Measurements from ENCODE around the gene SUB1. TPM values are rescaled to one million over a fixed set of nuclear protein-coding genes. Genes with fewer than 3 reads are reported as not detected.
"Not testable (repeated sequence)": the region's sequence is repeated elsewhere in the genome, so short reads cannot be mapped to it uniquely, and the experiment has no call there.

SUB1 gene
- total RNA-seq: 259 and 260 TPM in 2 replicates
- long read RNA-seq, transcript SUB1-201 (5 exons, 3,507 nt): major isoform, 261 of 271 reads
- long read RNA-seq, partial matches to known transcripts: 4 of 271 reads
- long read RNA-seq, other reads (novel, unspliced or antisense): 6 of 271 reads

DNA sequence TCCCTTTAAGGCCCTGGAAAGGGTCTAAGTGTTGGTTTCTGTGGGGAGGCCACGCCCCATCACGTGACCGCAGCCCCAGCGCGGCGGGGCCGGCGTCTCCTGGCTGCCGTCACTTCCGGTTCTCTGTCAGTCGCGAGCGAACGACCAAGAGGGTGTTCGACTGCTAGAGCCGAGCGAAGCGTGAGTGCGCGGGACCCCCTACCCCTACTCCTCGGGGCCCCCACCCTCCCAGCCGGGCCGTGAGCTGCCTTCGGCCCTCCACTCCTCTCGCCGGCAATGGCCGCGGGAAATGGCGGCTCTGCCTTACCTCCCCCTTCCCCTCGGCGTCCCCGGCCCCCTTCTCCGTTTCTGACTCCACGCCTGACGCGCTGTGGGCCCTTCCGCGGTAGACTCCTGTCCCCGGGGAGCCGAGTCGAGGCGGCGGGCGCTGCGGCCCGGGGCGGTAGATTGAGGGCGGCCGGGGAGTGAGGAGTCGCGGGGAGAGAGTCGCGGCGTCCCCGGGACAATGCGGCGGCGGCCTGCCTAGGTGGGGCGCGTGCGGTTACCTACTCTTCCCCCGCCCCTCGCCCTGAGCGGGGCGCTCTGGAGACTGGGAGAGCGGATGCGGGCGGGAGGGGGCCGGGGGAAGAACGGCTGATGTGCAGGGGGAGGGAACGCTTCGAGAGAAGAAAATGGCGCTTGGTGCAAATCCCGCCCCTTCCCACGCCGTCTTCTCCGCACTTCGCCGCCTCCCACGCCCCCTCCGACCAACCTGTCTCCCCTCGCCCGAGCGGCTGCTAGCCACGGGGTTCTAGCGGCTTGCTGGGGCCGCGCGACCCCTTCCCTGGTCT lies at the start of gene SUB1:
Gene SUB1 (plus strand): TSS at position 112 of the 830 bp plus-strand sequence. CDS start 2,956 bp downstream, outside the sequence.
- Mint-ChIP-seq H3K27ac (ENCODE audit: unreplicated experiment) (peak within 1 kb of the TSS; percentile 99), H3K27me3 (ENCODE audit: low read depth) (no peaks in the 10 kb centered on the region), H3K9me3 (no peaks in the 10 kb centered on the region), H3K4me3 (peak within 1 kb of the TSS; percentile 97), H3K4me1 (peaks cover 42% of the 10 kb centered on the region), H3K36me3 (ENCODE audit: low read depth) (peaks cover 9% of the 10 kb centered on the region)
- TF ChIP-seq, protein P1, sequence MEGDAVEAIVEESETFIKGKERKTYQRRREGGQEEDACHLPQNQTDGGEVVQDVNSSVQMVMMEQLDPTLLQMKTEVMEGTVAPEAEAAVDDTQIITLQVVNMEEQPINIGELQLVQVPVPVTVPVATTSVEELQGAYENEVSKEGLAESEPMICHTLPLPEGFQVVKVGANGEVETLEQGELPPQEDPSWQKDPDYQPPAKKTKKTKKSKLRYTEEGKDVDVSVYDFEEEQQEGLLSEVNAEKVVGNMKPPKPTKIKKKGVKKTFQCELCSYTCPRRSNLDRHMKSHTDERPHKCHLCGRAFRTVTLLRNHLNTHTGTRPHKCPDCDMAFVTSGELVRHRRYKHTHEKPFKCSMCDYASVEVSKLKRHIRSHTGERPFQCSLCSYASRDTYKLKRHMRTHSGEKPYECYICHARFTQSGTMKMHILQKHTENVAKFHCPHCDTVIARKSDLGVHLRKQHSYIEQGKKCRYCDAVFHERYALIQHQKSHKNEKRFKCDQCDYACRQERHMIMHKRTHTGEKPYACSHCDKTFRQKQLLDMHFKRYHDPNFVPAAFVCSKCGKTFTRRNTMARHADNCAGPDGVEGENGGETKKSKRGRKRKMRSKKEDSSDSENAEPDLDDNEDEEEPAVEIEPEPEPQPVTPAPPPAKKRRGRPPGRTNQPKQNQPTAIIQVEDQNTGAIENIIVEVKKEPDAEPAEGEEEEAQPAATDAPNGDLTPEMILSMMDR (conservative IDR thresholded peaks at IDR 0.05): no peak
- DNase-seq (ENCODE audit: low read depth, low spot score): peak; percentile 84

DNA sequence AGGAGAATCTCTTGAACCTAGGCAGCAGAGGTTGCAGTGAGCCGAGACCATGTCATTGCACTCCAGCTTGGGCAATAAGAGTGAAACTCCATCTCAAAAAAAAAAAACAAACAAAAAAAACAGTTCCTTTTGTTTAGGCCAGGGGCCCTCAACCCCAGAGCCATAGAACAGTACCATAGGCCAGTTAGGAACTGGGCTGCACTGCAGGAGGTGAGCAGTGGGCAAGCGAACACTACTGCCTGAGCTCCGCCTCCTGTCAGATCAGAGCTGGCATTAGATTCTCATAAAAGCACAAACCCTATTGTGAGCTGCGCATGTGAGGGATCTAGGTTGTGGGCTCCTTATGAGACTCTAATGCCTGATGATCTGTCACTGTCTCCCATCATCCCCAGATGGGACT lies 49.1 kb upstream of the SUB1 start:
- Mint-ChIP-seq H3K27ac (ENCODE audit: unreplicated experiment) (no peak overlapping the region), H3K36me3 (ENCODE audit: low read depth) (no peaks in the 10 kb centered on the region), H3K27me3 (ENCODE audit: low read depth) (no peaks in the 10 kb centered on the region), H3K9me3 (no peaks in the 10 kb centered on the region), H3K4me3 (no peak overlapping the region), H3K4me1 (peaks cover 15% of the 10 kb centered on the region)
- DNase-seq (ENCODE audit: low read depth, low spot score): no peak
- TF ChIP-seq, protein P1 (conservative IDR thresholded peaks at IDR 0.05): no peak

DNA sequence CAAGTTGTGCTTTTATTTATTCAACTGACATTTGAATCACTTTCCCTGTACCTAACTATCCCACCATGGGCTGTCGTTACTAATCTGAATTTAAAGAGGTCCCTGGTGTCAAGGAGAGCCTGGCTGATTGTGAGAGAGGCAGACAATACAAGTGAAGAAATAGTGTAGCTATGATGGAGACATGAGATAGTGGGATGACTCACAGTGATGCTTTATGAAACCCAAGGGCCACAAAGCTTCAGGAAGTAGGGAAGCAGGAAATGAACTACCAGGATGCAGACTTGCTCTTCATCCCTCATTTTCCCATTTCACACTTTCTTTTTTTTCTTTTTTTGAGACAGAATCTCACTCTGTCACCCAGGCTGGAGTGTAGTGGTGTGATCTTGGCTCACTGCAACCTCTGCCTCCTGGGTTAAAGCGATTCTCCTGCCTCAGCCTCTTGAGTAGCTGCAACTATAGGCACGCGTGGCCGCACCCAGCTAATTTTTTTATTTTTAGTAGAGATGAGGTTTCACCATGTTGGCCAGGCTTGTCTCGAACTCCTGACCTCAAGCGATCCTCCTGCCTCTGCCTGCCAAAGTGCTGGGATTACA lies 47.8 kb upstream of the SUB1 start:
- not testable (repeated sequence) for H3K27me3 Mint-ChIP-seq (ENCODE audit: low read depth); DNase-seq (ENCODE audit: low read depth, low spot score); H3K27ac Mint-ChIP-seq (ENCODE audit: unreplicated experiment); H3K36me3 Mint-ChIP-seq (ENCODE audit: low read depth); H3K9me3 Mint-ChIP-seq; H3K4me3 Mint-ChIP-seq; H3K4me1 Mint-ChIP-seq

DNA sequence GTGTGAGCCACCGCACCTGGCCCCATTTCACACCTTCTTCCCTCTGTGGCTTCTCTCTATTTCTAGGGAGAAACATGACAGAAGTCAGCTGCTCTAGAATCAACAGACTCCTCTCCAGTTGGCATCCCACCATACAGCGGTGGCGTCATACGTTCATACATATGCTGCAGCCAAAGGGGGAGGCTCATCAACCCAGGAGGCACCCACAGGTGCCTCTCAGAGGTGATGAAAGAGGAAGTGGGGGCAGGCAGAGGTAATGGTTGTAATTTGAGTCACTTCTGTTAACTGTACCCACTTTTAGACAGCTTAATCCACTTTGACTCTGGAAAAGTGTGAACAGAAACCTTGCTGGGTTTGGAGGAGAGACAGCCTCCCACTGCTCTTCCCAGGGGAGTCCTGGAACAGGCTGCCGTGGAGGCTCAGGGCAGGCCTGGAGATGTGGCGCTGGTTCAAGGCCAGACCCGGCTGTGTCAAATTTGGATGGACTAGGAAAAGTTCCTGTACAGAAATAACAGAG lies 47.3 kb upstream of the SUB1 start:
- peaks cover 4% of the 10 kb centered on the region for H3K4me1 Mint-ChIP-seq
- no peak for DNase-seq (ENCODE audit: low read depth, low spot score)
- H3K27me3 Mint-ChIP-seq (ENCODE audit: low read depth): no peaks in the 10 kb centered on the region
- H3K27ac Mint-ChIP-seq (ENCODE audit: unreplicated experiment): no peak overlapping the region
- H3K9me3 Mint-ChIP-seq: peaks cover 2% of the 10 kb centered on the region
- H3K4me3 Mint-ChIP-seq: no peak overlapping the region
- TF ChIP-seq, protein P1 (conservative IDR thresholded peaks at IDR 0.05): no peak
- H3K36me3 Mint-ChIP-seq (ENCODE audit: low read depth): no peaks in the 10 kb centered on the region

DNA sequence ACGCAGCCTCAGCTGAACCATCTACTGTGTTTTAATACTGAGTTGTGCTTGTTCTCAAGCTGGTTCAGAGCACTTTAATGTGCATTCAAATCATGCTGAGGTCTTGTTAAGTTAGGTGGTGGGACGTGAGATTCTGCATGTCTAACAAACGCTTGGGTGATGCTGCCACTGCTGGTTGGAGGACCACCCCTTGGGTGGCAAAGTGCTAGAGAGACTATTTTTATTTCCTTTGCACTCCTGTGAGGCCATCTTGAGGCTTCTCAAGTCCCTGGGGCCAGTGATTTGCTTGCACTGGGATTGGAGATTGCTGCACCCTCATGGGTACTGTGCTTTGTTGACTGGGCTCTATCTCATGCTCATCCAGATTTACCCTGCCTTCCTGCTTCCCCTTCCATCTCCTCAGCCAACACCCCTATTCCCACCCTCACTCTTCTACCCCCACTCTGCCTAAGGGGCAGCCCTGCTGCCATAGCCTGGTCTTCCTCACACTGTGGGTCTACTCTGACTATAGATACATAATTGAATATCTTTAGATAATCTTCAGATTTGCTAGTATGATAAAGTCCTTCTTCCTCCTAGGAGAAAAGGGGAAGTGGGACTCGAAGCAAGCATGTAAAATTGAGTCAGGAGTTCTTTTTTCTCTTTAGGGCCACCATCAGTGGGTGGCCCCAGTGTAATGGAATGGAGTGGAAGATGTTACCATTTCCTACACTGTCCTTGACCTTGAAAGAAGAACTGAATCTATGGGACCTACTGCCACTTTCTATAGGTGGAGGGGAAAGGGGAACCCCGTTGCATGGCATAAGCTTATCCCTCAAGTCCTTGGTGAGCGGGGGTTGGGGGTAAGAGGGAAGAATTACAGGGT lies 45.1 kb upstream of the SUB1 start:
- Mint-ChIP-seq H3K27me3 (ENCODE audit: low read depth) (no peaks in the 10 kb centered on the region), H3K36me3 (ENCODE audit: low read depth) (no peaks in the 10 kb centered on the region), H3K4me3 (no peak overlapping the region), H3K4me1 (peaks cover 4% of the 10 kb centered on the region), H3K27ac (ENCODE audit: unreplicated experiment) (no peak overlapping the region), H3K9me3 (peaks cover 2% of the 10 kb centered on the region)
- no peak for DNase-seq (ENCODE audit: low read depth, low spot score)
- TF ChIP-seq, protein P1 (conservative IDR thresholded peaks at IDR 0.05): no peak

Measured in neural crest cell (in vitro differentiated cells).